GM23248 (cell line): ENCODE data around the gene RAB27B.

Experiments used
- EZH2 ChIP-seq: fragments of 200-600 bp; sonication (generic); IDR thresholded peaks from 2 replicates; pipeline ENCODE4 v1.6.1; 2018; ENCODE audit warnings: antibody characterized with exemption, mild to moderate bottlenecking; ENCODE audit not compliant: insufficient read depth, poor library complexity, severe bottlenecking
- EZH2phosphoT487 ChIP-seq: fragments of 200-600 bp; sonication (generic); IDR thresholded peaks from 2 replicates; pipeline ENCODE4 v1.6.1; 2018; ENCODE audit warnings: antibody characterized with exemption, moderate library complexity, mild to moderate bottlenecking, low read depth; ENCODE audit not compliant: insufficient read depth

GRCh38 chr18:54856105-54856646 is 27.9 kb downstream of the RAB27B start:
- no peak for TF ChIP-seq EZH2
- TF ChIP-seq EZH2phosphoT487, result no peak
